ENCODE results near the gene FOSL2.

DNA sequence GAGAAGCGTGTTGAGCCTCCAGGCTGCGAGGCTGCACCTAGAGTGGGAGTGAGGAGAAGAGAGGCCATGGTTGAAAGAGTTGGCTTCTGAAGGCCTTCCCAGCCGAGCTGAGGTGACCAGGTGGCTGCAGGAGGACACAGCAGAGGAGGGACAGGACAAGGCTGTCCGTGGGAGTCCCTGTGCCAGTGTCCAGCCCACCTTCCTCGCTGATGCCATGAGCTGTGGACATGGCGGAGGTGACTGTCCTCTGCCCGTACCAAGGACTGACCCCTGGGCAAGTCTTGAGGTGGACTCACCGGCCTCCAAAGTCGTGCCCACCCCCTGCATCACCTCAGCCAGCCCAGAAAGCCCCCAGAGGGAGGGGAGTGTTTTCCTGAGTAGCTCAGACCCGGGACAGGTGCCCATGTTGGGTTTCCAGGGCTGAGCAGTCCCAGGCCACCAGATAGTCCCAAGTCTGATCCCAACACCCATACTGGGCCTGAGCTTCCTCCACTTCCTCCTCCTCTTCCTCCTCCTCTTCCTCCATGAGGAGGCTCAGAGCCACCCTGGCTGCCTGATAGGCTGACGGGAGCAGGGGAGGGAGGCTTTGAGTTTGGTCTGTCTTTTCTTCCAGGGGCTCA, 43.0 kb upstream of the FOSL2 start:
- TF ChIP-seq, protein P1, sequence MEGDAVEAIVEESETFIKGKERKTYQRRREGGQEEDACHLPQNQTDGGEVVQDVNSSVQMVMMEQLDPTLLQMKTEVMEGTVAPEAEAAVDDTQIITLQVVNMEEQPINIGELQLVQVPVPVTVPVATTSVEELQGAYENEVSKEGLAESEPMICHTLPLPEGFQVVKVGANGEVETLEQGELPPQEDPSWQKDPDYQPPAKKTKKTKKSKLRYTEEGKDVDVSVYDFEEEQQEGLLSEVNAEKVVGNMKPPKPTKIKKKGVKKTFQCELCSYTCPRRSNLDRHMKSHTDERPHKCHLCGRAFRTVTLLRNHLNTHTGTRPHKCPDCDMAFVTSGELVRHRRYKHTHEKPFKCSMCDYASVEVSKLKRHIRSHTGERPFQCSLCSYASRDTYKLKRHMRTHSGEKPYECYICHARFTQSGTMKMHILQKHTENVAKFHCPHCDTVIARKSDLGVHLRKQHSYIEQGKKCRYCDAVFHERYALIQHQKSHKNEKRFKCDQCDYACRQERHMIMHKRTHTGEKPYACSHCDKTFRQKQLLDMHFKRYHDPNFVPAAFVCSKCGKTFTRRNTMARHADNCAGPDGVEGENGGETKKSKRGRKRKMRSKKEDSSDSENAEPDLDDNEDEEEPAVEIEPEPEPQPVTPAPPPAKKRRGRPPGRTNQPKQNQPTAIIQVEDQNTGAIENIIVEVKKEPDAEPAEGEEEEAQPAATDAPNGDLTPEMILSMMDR (IDR thresholded peaks at IDR 0.05 in 8 of 11, conservative IDR thresholded peaks at IDR 0.05 in 3 of 11) = no peak
- TF ChIP-seq POLR2A (IDR thresholded peaks at IDR 0.05) (no peak), POLR2AphosphoS5 (IDR thresholded peaks at IDR 0.05) (no peak)

Measured in spleen (tissue), 7 donors.